Measurements from ENCODE around the gene MASP2. TPM values are rescaled to one million over a fixed set of nuclear protein-coding genes. Genes with fewer than 3 reads are reported as not detected.

MASP2 gene
- total and polyA plus RNA-seq, 2 of the 8 experiments (the other 6 are each of a cell fraction or from before 2014, with no cell fraction given): 0.54 to 1.2 TPM

- TF ChIP-seq GTF2F1 (IDR thresholded peaks at IDR 0.05; ENCODE audit: borderline replicate concordance, low read depth, low read length): no peak
- TF ChIP-seq BACH1 (IDR thresholded peaks at IDR 0.05; ENCODE audit: low read length): no peak
- TF ChIP-seq CEBPB (IDR thresholded peaks at IDR 0.05; ENCODE audit: low read depth, low read length): no peak
- TF ChIP-seq ASH2L (IDR thresholded peaks at IDR 0.05; ENCODE audit: low read length): peak; percentile 43
- TF ChIP-seq BRCA1 (IDR thresholded peaks at IDR 0.05; ENCODE audit: low read depth, low read length): no peak
- no peak for TF ChIP-seq SIX5 (IDR thresholded peaks at IDR 0.05; ENCODE audit: low read depth, low read length)
- no peak for TF ChIP-seq FOSL1 (IDR thresholded peaks at IDR 0.05; ENCODE audit: insufficient read depth, low read depth, low read length)
- TF ChIP-seq RXRA (IDR thresholded peaks at IDR 0.05; ENCODE audit: insufficient read depth, low read depth, low read length): no peak
- TF ChIP-seq RBBP5 (IDR thresholded peaks at IDR 0.05; ENCODE audit: borderline replicate concordance, low read depth, low read length): peak; percentile 35; the same call in 1 of the 2 replicates
- TF ChIP-seq CHD7 (IDR thresholded peaks at IDR 0.05; ENCODE audit: insufficient replicate concordance, low read length): no peak
- no peak for TF ChIP-seq SIRT6 (IDR thresholded peaks at IDR 0.05; ENCODE audit: low read length)
Measured at GRCh38 chr1:11059968-11060830, 13.2 kb upstream of the MASP2 start, which contains the start of gene SRM (continued).
